ENCODE measurements around the gene GLIS1. TPM values are rescaled to one million over a fixed set of nuclear protein-coding genes. Genes with fewer than 3 reads are reported as not detected.
A peak's percentile ranks its signal among the peaks of the same experiment; 100 is the strongest.

The GLIS1 gene
- polyA plus RNA-seq, 10 donors = 0.13 to 1.6 (median 0.26) TPM; not detected in 5

DNA sequence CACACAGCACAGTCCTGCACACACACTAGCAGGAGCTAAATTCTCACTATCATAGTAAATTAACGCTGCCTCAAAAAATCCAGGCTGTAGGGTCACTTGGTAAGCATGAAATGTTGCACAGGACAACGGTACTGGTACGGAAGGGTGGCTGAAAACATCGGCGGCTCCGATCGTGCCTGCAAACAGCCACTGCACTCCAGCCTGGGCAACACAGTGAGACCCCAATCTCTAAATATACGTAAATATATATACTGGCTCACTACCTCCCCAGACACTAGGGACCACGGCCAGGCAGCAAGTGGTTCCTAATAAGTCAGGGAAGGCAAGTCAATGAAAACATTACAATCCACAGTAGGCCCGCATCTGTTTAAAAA lies 44.3 kb downstream of the GLIS1 start:
- no peak for DNase-seq

DNA sequence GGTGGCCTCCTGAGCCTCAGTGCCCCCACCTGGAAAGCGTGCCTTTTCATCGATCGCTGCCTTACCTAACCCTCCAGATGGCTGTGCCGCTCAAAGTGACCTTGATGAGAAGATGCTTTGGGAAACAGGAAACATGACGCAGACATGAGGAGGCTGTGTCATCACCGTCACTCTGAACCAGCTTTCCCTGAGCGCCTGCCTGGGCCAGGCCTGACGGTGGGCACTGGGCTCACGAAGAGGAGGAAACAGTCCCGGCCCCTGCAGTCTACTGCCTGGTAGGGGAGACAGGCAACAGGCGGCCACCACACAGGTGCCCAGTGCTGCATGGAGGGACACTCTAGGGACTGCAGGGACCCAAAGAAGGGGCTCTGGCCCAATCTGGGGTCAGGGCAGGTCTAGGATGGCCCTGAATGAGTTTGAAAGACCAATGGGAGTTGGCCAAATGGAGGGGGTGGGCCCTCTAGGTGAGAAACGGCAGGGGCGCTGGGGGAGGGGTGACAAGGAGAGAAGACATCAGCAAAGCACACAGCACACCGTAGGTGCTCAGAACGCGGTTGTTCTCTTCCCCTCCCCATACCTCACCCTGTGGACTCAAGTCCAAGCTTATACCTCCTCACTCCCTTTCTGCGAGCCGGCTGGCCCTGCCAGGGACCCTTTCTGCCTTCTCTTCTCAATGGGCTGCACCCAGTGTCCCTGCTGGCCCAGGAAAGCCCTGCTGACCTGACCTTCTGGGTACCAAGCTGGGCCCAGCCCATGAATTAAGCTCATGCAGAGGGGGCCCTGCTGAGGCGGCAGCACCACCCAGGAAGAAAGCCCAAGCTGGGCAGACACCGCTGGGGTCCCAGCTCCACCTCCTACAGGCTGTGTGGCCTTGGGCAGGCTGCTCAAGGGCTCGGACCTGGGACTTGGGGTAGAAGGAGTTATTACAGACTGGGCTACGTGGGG lies 44.9 kb downstream of the GLIS1 start:
- DNase-seq = no peak

GRCh38 chr1:53693339-53693738 lies 45.6 kb downstream of the GLIS1 start:
- no peak for DNase-seq

- no peak for DNase-seq
Observed at GRCh38 chr1:53691326-53691725, 47.6 kb downstream of the GLIS1 start.

GRCh38 chr1:53690411-53690810 lies 48.6 kb downstream of the GLIS1 start:
- DNase-seq = no peak

DNA sequence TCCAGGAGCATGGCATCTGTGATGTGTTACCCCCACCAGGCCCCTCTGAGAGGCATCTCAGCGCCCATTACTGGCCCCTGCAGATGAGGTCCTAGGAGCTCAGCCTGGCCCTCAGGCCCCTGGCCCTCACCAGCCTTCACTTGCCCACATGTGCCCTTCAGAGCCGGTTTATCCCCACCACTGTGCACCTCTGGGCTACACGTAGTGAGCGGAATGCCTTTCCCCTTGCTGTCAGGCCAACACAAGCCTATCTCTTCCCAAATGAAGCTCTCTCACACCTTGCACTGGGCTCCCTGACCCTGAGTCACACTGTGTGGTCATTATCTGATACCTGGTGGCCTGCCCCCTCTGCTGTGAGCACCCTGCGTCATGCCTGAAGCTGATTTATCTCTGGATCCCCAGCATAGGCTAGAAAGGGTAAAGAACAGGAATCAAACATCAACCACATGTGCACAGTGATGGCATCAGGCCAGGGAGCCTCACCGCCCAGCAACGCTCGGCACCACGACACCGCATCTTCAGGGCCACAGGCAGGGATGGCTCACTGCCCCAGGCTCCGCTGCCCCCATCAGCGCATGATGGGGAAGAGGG lies 49.1 kb downstream of the GLIS1 start:
- no peak for DNase-seq

GRCh38 chr1:53689223-53689622 lies 49.7 kb downstream of the GLIS1 start:
- no peak for DNase-seq

- no peak for DNase-seq
Observed at GRCh38 chr1:53688381-53689102, 50.4 kb downstream of the GLIS1 start.

DNA sequence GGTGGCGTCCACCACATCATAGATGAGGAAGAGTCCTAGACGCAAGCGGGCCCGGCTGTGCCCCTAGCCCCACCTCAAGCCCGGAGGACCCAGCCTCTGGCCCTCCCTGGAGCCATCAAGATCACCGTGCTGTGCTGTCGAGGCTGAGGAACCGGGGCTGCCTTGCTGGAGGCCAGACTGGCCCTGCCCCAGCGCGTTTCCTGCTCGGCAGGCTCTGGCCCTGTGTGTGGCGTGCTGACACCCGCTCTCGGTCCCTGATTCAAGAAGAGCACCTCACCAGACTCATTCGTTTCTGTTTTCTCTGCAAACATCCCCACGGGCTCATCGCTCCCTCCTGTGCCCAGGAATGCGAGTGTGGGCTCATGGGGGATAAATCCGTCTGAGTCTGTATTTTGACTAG lies 51.1 kb downstream of the GLIS1 start:
- no peak for DNase-seq

- no peak for DNase-seq
Observed at GRCh38 chr1:53687426-53687825, 51.5 kb downstream of the GLIS1 start.

DNA sequence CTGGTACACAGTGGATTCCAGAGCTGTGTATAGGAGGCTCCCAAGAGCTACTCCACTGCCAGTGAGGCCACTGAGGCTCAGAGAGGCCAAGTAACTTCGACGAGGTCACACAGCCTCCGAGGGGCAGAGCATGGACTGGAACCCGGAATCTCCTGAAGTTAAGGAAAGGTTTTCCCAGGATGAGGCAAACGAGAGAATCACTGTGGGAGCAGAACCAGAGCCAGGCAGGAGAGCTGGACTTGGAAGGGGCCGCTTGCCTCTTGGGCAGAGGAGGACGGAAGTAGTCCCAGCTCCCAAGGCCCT lies 52.0 kb downstream of the GLIS1 start:
- DNase-seq = no peak

- DNase-seq = peak in 1 of 3 donors; percentile 22
Observed at GRCh38 chr1:53686091-53686964, 52.6 kb downstream of the GLIS1 start.

DNA sequence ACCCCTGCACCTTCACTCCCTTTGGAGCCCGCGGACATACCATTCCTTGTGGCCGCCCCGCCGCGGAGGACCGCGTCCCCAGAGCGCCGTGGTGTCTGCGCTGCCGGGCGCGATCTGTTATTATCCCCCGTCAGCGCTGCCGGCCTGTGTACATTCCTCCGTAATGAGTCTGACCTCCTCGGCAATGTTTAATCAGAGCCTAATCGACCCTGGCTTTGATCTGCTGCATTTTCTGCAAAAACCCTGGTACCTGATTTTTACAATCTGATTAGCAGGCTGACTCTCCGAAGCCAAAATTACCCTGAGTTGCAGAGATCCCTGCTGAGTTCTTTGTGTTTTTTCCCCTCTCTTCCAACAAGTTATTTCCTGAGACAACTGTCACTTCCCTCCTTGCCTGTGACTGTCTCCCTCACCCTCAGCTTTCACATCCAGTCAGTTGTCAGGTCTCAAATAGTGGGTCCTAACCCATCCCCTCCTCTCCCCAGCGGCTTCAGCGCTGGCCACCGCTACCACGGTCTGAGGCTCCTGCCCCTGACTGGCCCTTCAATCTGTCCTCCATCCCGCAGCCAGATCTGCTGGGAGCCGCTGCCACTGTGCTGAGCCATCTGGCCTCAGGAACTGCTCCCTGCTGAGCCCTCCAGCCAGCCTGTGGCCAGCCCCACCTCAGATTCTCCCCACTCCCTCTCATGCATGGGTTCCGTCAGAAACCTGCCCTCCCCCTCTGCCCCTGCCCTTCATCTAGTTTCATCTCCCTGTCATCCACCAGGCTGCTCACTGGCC lies 53.5 kb downstream of the GLIS1 start:
- DNase-seq = no peak

DNA sequence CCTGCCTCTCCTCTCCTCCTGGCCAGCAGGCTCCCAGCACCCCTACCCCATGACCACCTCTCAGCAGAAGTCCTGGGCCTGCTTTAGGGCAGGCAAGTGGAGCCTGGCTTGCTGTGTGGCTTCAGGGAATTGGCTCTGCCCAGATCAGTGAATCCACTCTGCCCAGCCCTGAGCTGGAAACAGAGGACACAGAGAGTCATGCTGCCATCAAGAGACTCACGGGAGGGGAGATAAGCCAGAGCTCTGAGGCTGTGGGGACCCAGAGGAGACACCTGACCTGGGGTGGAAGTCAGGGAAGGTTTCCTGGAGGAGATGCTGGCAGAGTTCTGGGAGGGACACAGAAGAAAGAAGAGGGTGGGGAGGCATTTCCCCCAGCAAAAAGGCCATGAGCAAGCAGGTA lies 54.2 kb downstream of the GLIS1 start:
- DNase-seq = no peak

DNA sequence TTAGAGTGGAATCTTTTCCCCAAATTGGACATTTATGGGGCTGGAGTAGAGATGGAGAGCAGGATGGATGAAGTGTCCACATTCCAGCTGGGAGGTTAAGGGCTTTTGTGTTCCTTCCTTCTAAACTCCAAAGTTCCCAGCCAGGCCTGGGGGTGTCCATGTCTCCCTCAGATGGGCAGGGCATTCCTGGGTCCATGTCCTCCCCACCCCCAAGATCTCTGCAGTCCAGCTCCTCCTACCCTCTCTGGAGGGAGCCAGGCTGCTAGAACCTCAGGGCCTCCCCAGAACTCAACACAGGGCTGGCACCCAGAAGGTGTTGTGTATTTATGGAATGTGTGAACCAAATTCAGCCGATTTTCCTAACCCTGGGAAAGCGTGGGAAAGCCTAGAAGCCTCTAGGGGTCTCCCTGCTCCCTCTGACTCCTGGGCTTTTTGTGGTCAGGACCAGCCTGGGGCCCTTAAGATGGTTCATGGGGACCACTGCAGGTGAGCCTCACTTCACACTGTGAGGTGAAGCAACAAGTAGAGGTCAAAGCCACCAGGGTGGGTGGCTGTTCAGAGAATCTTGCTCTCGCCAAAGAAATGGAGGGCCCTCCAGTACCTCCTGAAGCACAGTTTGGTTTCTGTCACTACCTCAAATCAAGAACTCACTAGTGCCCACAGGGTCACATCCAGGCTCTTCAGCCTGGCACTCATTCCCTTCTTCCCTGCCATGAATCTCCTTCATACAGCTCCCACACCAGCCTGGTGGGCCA lies 54.8 kb downstream of the GLIS1 start:
- DNase-seq = no peak

DNA sequence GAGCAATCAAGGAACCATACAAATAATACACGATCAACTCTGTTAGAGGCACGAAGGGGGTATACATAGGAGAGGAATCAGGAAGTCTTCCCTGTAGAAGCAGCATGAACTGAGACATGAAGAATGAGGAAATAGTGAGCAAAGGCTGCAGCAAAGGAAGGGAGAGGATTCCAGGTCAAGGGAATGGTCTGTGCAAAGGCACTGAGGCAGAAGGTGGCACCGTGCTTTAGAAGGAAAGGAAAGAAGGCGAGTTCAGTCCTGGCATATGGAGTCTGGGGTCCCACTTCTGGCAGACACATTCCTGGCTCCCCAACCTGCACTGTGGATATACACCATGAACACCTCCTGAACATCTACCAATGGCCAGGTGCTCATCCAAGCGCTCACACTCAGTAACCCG lies 56.1 kb downstream of the GLIS1 start:
- DNase-seq = no peak

DNA sequence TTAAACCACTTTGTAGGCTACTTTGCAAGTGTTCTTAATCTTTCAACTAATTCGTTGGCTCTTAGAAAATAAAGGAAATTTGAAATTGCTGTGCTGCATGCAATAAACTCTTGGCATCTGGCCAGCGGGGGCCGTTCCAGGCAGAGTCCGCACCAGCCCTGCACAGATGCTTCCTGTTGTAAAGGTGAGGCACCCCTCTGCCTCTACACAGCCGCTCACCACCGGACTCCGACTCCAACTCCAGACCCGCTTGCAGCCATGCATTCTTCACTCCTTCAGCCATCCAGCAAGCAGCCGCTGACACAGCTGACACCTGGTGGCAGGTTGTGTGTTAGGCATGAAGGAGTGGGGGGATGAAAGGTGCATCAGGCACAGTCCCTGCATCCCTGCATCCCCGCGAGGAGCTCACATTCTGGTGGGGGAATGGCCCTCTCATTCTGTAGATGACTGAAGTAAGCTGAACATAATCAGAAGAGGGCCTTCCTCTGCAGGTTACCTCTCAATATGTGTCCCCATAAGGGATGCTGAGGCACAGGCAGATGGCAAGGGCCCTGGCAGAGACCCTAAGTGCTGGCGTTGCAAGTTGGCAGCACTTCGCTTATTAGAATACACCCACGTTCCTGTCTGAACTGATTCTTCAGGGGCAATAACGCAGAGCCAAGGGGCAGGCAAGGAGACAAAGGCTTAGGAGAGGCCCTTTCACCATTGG lies 56.8 kb downstream of the GLIS1 start:
- DNase-seq = peak in 2 of 3 donors; percentile 36 to 71

DNA sequence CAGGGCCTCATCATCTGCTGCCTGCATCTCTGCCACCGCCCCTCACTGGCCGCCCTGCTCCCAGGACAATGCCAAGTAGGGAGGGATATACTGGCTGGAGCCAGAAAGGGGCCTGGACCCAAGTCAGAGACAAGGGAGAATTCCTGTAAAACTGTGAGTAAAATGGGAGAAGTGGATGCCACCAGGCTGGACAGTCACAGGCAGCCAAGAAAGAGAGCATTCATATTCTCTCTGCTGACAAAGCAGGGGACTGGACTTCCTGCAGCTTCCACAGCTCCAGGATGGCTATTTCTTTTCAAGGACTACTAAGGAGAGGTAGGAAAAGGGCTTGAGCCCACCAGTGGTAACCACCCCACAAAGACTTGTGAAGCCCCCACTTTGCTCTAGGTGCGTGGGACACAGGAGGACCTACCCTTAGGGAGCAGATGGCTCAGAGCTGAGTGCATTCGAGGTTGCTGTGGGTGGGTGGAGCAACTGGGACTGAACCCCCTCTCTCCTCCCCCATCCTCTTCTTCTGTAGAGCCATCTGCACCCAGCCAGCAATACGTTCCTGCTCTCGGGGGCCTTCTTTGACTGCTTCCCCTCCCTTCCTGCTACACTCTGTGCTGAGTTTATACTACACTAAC lies 57.5 kb downstream of the GLIS1 start:
- DNase-seq = no peak

GRCh38 chr1:53680868-53681267 lies 58.1 kb downstream of the GLIS1 start:
- no peak for DNase-seq

Data from muscle of back (tissue), 11 donors.